Caco-2 (cell line): Measurements from ENCODE around the gene MOB1A. TPM values are rescaled to one million over a fixed set of nuclear protein-coding genes. Genes with fewer than 3 reads are reported as not detected.

Source experiments
- BruUV-seq: library from RNA; stranded (reverse); fragments of 400-500 nt; replicated peaks from 2 replicates; lab custom pipeline; 2021; lab: Mats Ljungman, UMichigan
- CTCF ChIA-PET: fragments of 300-600 bp; sonication (Branson Sonifier 250); formaldehyde crosslinking; loops from one replicate; lab custom pipeline; 2022; ENCODE audit warnings: antibody characterized with exemption; lab: Charles Lee
- POLR2A ChIA-PET: fragments of 300-600 bp; sonication (Branson Sonifier 250); formaldehyde crosslinking; loops from one replicate; lab custom pipeline; 2022; ENCODE audit warnings: antibody characterized with exemption; lab: Charles Lee
- DNase-seq, 2 experiments: peaks; one replicate each; pipeline versions ENCODE4 v3.0.0 to v3.0.0-alpha.2; 2020 to 2022
- H3K27me3 ChIP-seq: replicated peaks from 2 replicates; pipeline ENCODE4 v1.6.0; 2011; ENCODE audit warnings: low read length; ENCODE audit not compliant: control insufficient read depth, insufficient read depth
- H3K36me3 ChIP-seq: 2 replicates; pipeline ENCODE4 v1.5.1; 2011; ENCODE audit warnings: low read length; ENCODE audit not compliant: control insufficient read depth, insufficient read depth
- H3K4me1 ChIP-seq: fragments of 250-450 bp; sonication (Bioruptor Pico); 2 replicates; pipeline ENCODE4 v1.5.1; 2020; ENCODE audit warnings: mild to moderate bottlenecking
- H3K4me3 ChIP-seq: 2 replicates; pipeline ENCODE4 v1.5.1; 2011; ENCODE audit warnings: low read depth, mild to moderate bottlenecking, control low read depth, low read length
- H3K9me3 ChIP-seq: fragments of 250-450 bp; sonication (Bioruptor Pico); 2 replicates; pipeline ENCODE4 v1.5.1; 2020; ENCODE audit warnings: mild to moderate bottlenecking, moderate library complexity
- H3K27ac Mint-ChIP-seq: one replicate; pipeline ENCODE4 v1.8.0; 2022; ENCODE audit warnings: mixed read lengths; ENCODE audit not compliant: unreplicated experiment
- H3K27me3 Mint-ChIP-seq: one replicate; pipeline ENCODE4 v1.8.0; 2022; ENCODE audit warnings: mixed read lengths; ENCODE audit not compliant: insufficient read depth, unreplicated experiment
- H3K36me3 Mint-ChIP-seq: one replicate; pipeline ENCODE4 v1.8.0; 2022; ENCODE audit warnings: mild to moderate bottlenecking, mixed read lengths; ENCODE audit not compliant: insufficient read depth, unreplicated experiment
- H3K4me1 Mint-ChIP-seq: one replicate; pipeline ENCODE4 v1.8.0; 2022; ENCODE audit warnings: low read depth, mixed read lengths; ENCODE audit not compliant: unreplicated experiment
- H3K4me3 Mint-ChIP-seq: one replicate; pipeline ENCODE4 v1.8.0; 2022; ENCODE audit warnings: mild to moderate bottlenecking, moderate library complexity, mixed read lengths; ENCODE audit not compliant: unreplicated experiment
- H3K9me3 Mint-ChIP-seq: one replicate; pipeline ENCODE4 v1.8.0; 2022; ENCODE audit warnings: mixed read lengths; ENCODE audit not compliant: unreplicated experiment
- intact Hi-C: fragments of 100-400 bp; cut with micrococcal nuclease; formaldehyde crosslinking; loops from one replicate; pipeline ENCODE4 v1.10.0; 2022; ENCODE audit not compliant: unreplicated experiment
- total RNA-seq: library from RNA; stranded (reverse); gene quantifications from 2 replicates; pipeline ENCODE4 v1.2.3, GENCODE V29; 2022
- TF ChIP-seq, protein P1 (sequence below), 2 experiments: fragments of 200-600 bp in 1 of 2; IDR thresholded peaks; 1 replicate in 1 of 2; 2 replicates in 1 of 2; pipeline versions ENCODE4 v1.5.1 to v1.8.0; 2011 to 2022; ENCODE audit warnings: antibody characterized with exemption in 1 of 2, control low read depth in 1 of 2, inconsistent platforms in 1 of 2, low read depth in 1 of 2, low read length in 1 of 2, mild to moderate bottlenecking in 1 of 2, moderate library complexity in 1 of 2; ENCODE audit not compliant: insufficient read depth in 1 of 2, severe bottlenecking in 1 of 2, unreplicated experiment in 1 of 2

MOB1A gene
- total RNA-seq, 1 experiment from 2014 or later, result 125 TPM

- no peaks in the 10 kb centered on the region for H3K27me3 ChIP-seq
- H3K36me3 ChIP-seq, result no peaks in the 10 kb centered on the region; the same call in 1 of the 2 replicates
- intact Hi-C loops, result no loop called here
- ChIA-PET POLR2A (no interaction called here), CTCF (no interaction called here)
- no peaks in the 10 kb centered on the region for H3K9me3 Mint-ChIP-seq
- H3K9me3 ChIP-seq, result no peaks in the 10 kb centered on the region
- TF ChIP-seq, protein P1, sequence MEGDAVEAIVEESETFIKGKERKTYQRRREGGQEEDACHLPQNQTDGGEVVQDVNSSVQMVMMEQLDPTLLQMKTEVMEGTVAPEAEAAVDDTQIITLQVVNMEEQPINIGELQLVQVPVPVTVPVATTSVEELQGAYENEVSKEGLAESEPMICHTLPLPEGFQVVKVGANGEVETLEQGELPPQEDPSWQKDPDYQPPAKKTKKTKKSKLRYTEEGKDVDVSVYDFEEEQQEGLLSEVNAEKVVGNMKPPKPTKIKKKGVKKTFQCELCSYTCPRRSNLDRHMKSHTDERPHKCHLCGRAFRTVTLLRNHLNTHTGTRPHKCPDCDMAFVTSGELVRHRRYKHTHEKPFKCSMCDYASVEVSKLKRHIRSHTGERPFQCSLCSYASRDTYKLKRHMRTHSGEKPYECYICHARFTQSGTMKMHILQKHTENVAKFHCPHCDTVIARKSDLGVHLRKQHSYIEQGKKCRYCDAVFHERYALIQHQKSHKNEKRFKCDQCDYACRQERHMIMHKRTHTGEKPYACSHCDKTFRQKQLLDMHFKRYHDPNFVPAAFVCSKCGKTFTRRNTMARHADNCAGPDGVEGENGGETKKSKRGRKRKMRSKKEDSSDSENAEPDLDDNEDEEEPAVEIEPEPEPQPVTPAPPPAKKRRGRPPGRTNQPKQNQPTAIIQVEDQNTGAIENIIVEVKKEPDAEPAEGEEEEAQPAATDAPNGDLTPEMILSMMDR (IDR thresholded peaks at IDR 0.05; ENCODE audit: insufficient read depth in 1 of 2, low read depth in 1 of 2, low read length in 1 of 2, severe bottlenecking in 1 of 2, unreplicated experiment in 1 of 2), result no peak
- H3K4me1 Mint-ChIP-seq, result peaks cover 6% of the 10 kb centered on the region
- no TSS peak for BruUV-seq
- no peaks in the 10 kb centered on the region; the same call in 1 of the 2 replicates for H3K4me1 ChIP-seq
- H3K27me3 Mint-ChIP-seq, result no peaks in the 10 kb centered on the region
- no peak for DNase-seq
- no peak overlapping the region for H3K27ac Mint-ChIP-seq
- peaks cover 100% of the 10 kb centered on the region for H3K36me3 Mint-ChIP-seq
- no peak overlapping the region for H3K4me3 Mint-ChIP-seq
- no peak overlapping the region for H3K4me3 ChIP-seq
Measured at GRCh38 chr2:74206180-74206688, 27.6 kb upstream of the MOB1A start.

- Histone ChIP-seq H3K9me3 (no peaks in the 10 kb centered on the region), H3K36me3 (no peaks in the 10 kb centered on the region; the same call in 1 of the 2 replicates), H3K4me1 (peaks cover 4% of the 10 kb centered on the region), H3K4me3 (no peak overlapping the region), H3K27me3 (no peaks in the 10 kb centered on the region)
- H3K4me1 Mint-ChIP-seq, result peaks cover 10% of the 10 kb centered on the region
- H3K27ac Mint-ChIP-seq, result no peak overlapping the region
- no peaks in the 10 kb centered on the region for H3K9me3 Mint-ChIP-seq
- no peak overlapping the region for H3K4me3 Mint-ChIP-seq
- DNase-seq, result no peak
- TF ChIP-seq, protein P1 (IDR thresholded peaks at IDR 0.05; ENCODE audit: insufficient read depth in 1 of 2, low read depth in 1 of 2, low read length in 1 of 2, severe bottlenecking in 1 of 2, unreplicated experiment in 1 of 2), result no peak
- intact Hi-C loops, result no loop called here
- ChIA-PET CTCF (no interaction called here), POLR2A (no interaction called here)
- peaks cover 100% of the 10 kb centered on the region for H3K36me3 Mint-ChIP-seq
- H3K27me3 Mint-ChIP-seq, result no peaks in the 10 kb centered on the region
- no TSS peak for BruUV-seq
Measured at GRCh38 chr2:74205596-74205995, 26.9 kb upstream of the MOB1A start.

DNA sequence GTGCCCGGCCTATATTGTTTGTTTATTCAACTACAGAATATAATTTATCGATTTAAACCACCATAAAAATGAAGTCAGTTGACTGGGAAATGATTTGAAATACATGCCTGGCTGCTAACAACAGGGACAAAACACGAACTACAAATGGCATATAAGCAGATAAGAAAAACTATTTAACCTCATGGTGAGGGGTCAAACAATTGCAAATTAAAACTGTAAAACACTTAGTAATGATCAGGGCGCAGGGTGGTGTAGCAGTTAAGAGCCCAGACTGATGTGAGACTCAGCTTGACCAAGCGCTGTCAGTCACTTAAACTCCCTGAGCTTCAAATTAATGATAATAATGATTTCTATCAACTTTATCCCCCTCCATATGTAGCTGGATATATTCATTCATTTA, 26.4 kb upstream of the MOB1A start:
- Mint-ChIP-seq H3K4me3 (no peak overlapping the region), H3K36me3 (peaks cover 100% of the 10 kb centered on the region), H3K4me1 (peaks cover 15% of the 10 kb centered on the region), H3K9me3 (no peaks in the 10 kb centered on the region), H3K27me3 (no peaks in the 10 kb centered on the region), H3K27ac (no peak overlapping the region)
- H3K36me3 ChIP-seq, result no peaks in the 10 kb centered on the region; the same call in 1 of the 2 replicates
- peaks cover 9% of the 10 kb centered on the region for H3K4me1 ChIP-seq
- intact Hi-C loops, result no loop called here
- CTCF ChIA-PET, result no interaction called here
- H3K9me3 ChIP-seq, result no peaks in the 10 kb centered on the region
- POLR2A ChIA-PET, result no interaction called here
- TF ChIP-seq, protein P1 (IDR thresholded peaks at IDR 0.05; ENCODE audit: insufficient read depth in 1 of 2, low read depth in 1 of 2, low read length in 1 of 2, severe bottlenecking in 1 of 2, unreplicated experiment in 1 of 2), result no peak
- H3K4me3 ChIP-seq, result no peak overlapping the region
- no peak for DNase-seq
- BruUV-seq, result no TSS peak
- H3K27me3 ChIP-seq, result no peaks in the 10 kb centered on the region
